Measurements from ENCODE around the gene MSS51. TPM values are rescaled to one million over a fixed set of nuclear protein-coding genes. Genes with fewer than 3 reads are reported as not detected.

MSS51 gene
- total RNA-seq, 4 donors from 2014 or later = 1.0 to 4.6 (median 2.0) TPM

- ATAC-seq (ENCODE audit: low FRiP score) = no peak
- DNase-seq (ENCODE audit: low spot score) = no peak
- no peak for TF ChIP-seq CTCF (IDR thresholded peaks at IDR 0.05)
Observed at GRCh38 chr10:73460897-73461296, 27.5 kb upstream of the MSS51 start.

GRCh38 chr10:73459683-73460314, 26.4 kb upstream of the MSS51 start:
- TF ChIP-seq CTCF (IDR thresholded peaks at IDR 0.05) = no peak
- no peak for DNase-seq (ENCODE audit: low spot score)
- ATAC-seq (ENCODE audit: low FRiP score) = no peak

GRCh38 chr10:73456187-73456890, 23.0 kb upstream of the MSS51 start:
- TF ChIP-seq CTCF (IDR thresholded peaks at IDR 0.05) = no peak
- no peak for ATAC-seq (ENCODE audit: low FRiP score)
- no peak for DNase-seq (ENCODE audit: low spot score)

GRCh38 chr10:73449113-73449512, 15.8 kb upstream of the MSS51 start:
- ATAC-seq (ENCODE audit: low FRiP score) (no peak), DNase-seq (ENCODE audit: low spot score) (no peak)
- no peak for TF ChIP-seq CTCF (IDR thresholded peaks at IDR 0.05)

- ATAC-seq (ENCODE audit: low FRiP score) = no peak
- TF ChIP-seq CTCF (IDR thresholded peaks at IDR 0.05) = no peak
- DNase-seq (ENCODE audit: low spot score) = no peak
Observed at GRCh38 chr10:73448384-73448783, 15.0 kb upstream of the MSS51 start.

- DNase-seq (ENCODE audit: low spot score) (no peak), ATAC-seq (ENCODE audit: low FRiP score) (no peak)
- TF ChIP-seq CTCF (IDR thresholded peaks at IDR 0.05) = no peak
Observed at GRCh38 chr10:73446926-73447325, 13.6 kb upstream of the MSS51 start.

- no peak for TF ChIP-seq CTCF (IDR thresholded peaks at IDR 0.05)
- DNase-seq (ENCODE audit: low spot score) = no peak
- ATAC-seq (ENCODE audit: low FRiP score) = no peak
Observed at GRCh38 chr10:73444457-73444856, 11.1 kb upstream of the MSS51 start.
